Osteocyte (in vitro differentiated cells): ENCODE measurements around the gene ENTPD6. TPM values are rescaled to one million over a fixed set of nuclear protein-coding genes. Genes with fewer than 3 reads are reported as not detected.
A peak's percentile ranks its signal among the peaks of the same experiment; 100 is the strongest.
"Not testable (repeated sequence)": the region's sequence is repeated elsewhere in the genome, so short reads cannot be mapped to it uniquely, and the experiment has no call there.

Experiments
- DNase-seq: peaks from one replicate; pipeline ENCODE4 v3.0.0; 2021; ENCODE audit warnings: mixed read lengths; ENCODE audit not compliant: unreplicated experiment; ENCODE audit errors: extremely low spot score
- H3K27ac Mint-ChIP-seq: one replicate; pipeline ENCODE4 v1.8.0; 2021; ENCODE audit warnings: mild to moderate bottlenecking, mixed read lengths; ENCODE audit not compliant: unreplicated experiment
- H3K27me3 Mint-ChIP-seq: one replicate; pipeline ENCODE4 v1.8.0; 2021; ENCODE audit warnings: mixed read lengths; ENCODE audit not compliant: unreplicated experiment
- H3K36me3 Mint-ChIP-seq: one replicate; pipeline ENCODE4 v1.8.0; 2021; ENCODE audit warnings: mixed read lengths; ENCODE audit not compliant: unreplicated experiment
- H3K4me1 Mint-ChIP-seq: one replicate; pipeline ENCODE4 v1.8.0; 2021; ENCODE audit warnings: mixed read lengths; ENCODE audit not compliant: unreplicated experiment
- H3K4me3 Mint-ChIP-seq: one replicate; pipeline ENCODE4 v1.8.0; 2021; ENCODE audit warnings: mild to moderate bottlenecking, moderate library complexity, mixed read lengths; ENCODE audit not compliant: unreplicated experiment
- H3K9me3 Mint-ChIP-seq: one replicate; pipeline ENCODE4 v1.8.0; 2021; ENCODE audit warnings: mixed read lengths; ENCODE audit not compliant: unreplicated experiment
- CTCF ChIP-seq: fragments of 200-600 bp; sonication (generic); IDR thresholded peaks from 2 replicates; pipeline ENCODE4 v1.5.0; 2021; ENCODE audit warnings: antibody characterized with exemption, mild to moderate bottlenecking, moderate library complexity
- total RNA-seq: library from RNA; stranded (reverse); gene quantifications from 2 replicates; pipeline ENCODE4 v1.2.1, GENCODE V29; 2021

Gene ENTPD6
- total RNA-seq, 1 donor from 2014 or later, result 62.0 TPM

GRCh38 chr20:25257756-25258475 is 62.4 kb downstream of the ENTPD6 start:
- TF ChIP-seq CTCF, result no peak
- Mint-ChIP-seq H3K27ac (peak overlapping the region; percentile 23), H3K9me3 (no peaks in the 10 kb centered on the region), H3K4me3 (no peak overlapping the region), H3K36me3 (peaks cover 45% of the 10 kb centered on the region), H3K4me1 (peaks cover 40% of the 10 kb centered on the region), H3K27me3 (no peaks in the 10 kb centered on the region)
- DNase-seq, result no peak

DNA sequence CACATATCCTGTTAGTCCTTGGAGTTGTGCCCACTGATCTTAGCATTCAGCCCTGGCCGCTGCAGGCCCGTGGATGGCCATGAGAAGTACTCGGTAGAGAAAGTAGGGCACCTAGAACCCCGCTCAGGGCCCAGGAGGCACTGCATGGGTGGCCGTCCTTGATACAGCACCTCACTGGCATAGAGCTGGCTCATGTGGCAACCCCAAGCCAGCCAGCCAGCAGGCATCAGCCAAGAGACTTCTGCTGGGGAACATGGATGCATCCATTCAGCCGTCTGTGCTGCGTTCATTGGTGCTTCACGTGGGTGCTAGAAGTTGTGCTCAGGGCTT is 62.9 kb downstream of the ENTPD6 start:
- Mint-ChIP-seq H3K4me1 (peaks cover 36% of the 10 kb centered on the region), H3K27me3 (no peaks in the 10 kb centered on the region), H3K27ac (peak overlapping the region; percentile 23), H3K4me3 (no peak overlapping the region), H3K9me3 (no peaks in the 10 kb centered on the region), H3K36me3 (peaks cover 48% of the 10 kb centered on the region)
- no peak for DNase-seq
- TF ChIP-seq CTCF, result no peak

GRCh38 chr20:25258828-25259227 is 63.3 kb downstream of the ENTPD6 start:
- H3K36me3 Mint-ChIP-seq, result peaks cover 46% of the 10 kb centered on the region
- H3K27me3 Mint-ChIP-seq, result no peaks in the 10 kb centered on the region
- TF ChIP-seq CTCF, result no peak
- H3K9me3 Mint-ChIP-seq, result no peaks in the 10 kb centered on the region
- no peak overlapping the region for H3K4me3 Mint-ChIP-seq
- DNase-seq, result no peak
- peaks cover 32% of the 10 kb centered on the region for H3K4me1 Mint-ChIP-seq
- no peak overlapping the region for H3K27ac Mint-ChIP-seq

- no peak overlapping the region for H3K27ac Mint-ChIP-seq
- TF ChIP-seq CTCF, result no peak
- H3K4me1 Mint-ChIP-seq, result peaks cover 31% of the 10 kb centered on the region
- no peak for DNase-seq
- H3K9me3 Mint-ChIP-seq, result peaks cover 4% of the 10 kb centered on the region
- no peak overlapping the region for H3K4me3 Mint-ChIP-seq
- H3K36me3 Mint-ChIP-seq, result peaks cover 50% of the 10 kb centered on the region
- H3K27me3 Mint-ChIP-seq, result no peaks in the 10 kb centered on the region
Observed at GRCh38 chr20:25259358-25259757, 63.8 kb downstream of the ENTPD6 start.

GRCh38 chr20:25259788-25260254 is 64.3 kb downstream of the ENTPD6 start:
- no peak overlapping the region for H3K27ac Mint-ChIP-seq
- H3K4me3 Mint-ChIP-seq, result no peak overlapping the region
- no peaks in the 10 kb centered on the region for H3K27me3 Mint-ChIP-seq
- TF ChIP-seq CTCF, result no peak
- H3K4me1 Mint-ChIP-seq, result peaks cover 27% of the 10 kb centered on the region
- no peak for DNase-seq
- H3K36me3 Mint-ChIP-seq, result peaks cover 52% of the 10 kb centered on the region
- peaks cover 6% of the 10 kb centered on the region for H3K9me3 Mint-ChIP-seq

- H3K4me3 Mint-ChIP-seq, H3K27ac Mint-ChIP-seq, H3K27me3 Mint-ChIP-seq, H3K9me3 Mint-ChIP-seq: not testable (repeated sequence)
- Mint-ChIP-seq H3K4me1 (peaks cover 24% of the 10 kb centered on the region), H3K36me3 (peaks cover 52% of the 10 kb centered on the region)
- DNase-seq, result peak; percentile 49
Observed at GRCh38 chr20:25260770-25261437, 65.4 kb downstream of the ENTPD6 start.
